Dermis microvascular lymphatic vessel endothelial cell (primary cell): ENCODE measurements around the gene MBNL1. TPM values are rescaled to one million over a fixed set of nuclear protein-coding genes. Genes with fewer than 3 reads are reported as not detected.
"Not testable (repeated sequence)": the region's sequence is repeated elsewhere in the genome, so short reads cannot be mapped to it uniquely, and the experiment has no call there.

Experiments used
- DNase-seq, 2 donors: peaks; one replicate each; pipeline versions ENCODE4 v3.0.0 to v3.0.0-alpha.2; 2010; ENCODE audit warnings: low read depth in 2 of 2
- total RNA-seq: library from RNA; depleted of rRNA; stranded (reverse); fragments of >200 nt; gene quantifications from 2 replicates; pipeline ENCODE4 v1.2.1, GENCODE V29; 2014

MBNL1 gene
- total RNA-seq, 1 donor from 2014 or later, result 316 TPM

DNA sequence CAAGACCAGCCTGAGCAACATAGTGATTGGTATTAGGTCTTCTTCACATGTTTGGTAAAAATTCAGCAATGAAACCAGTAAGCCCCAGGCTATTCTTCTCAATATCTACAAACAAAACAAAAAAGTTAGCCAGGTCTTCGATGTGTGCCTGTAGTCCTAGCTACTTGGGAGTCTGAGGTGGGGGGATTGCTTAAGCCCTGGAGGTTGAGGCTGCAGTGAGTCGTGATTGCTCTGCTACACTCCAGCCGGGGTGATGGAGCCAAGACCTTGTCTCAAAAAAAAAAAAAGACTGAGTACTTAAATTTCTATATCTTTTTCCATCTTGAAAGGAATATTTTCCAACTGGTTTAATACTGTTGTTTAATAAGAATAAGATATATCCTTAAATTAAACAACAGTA, 106.8 kb downstream of the MBNL1 start:
- DNase-seq, result no peak

GRCh38 chr3:152376351-152377183, 107.8 kb downstream of the MBNL1 start:
- DNase-seq, result peak in 1 of 2 donors; percentile 52

DNA sequence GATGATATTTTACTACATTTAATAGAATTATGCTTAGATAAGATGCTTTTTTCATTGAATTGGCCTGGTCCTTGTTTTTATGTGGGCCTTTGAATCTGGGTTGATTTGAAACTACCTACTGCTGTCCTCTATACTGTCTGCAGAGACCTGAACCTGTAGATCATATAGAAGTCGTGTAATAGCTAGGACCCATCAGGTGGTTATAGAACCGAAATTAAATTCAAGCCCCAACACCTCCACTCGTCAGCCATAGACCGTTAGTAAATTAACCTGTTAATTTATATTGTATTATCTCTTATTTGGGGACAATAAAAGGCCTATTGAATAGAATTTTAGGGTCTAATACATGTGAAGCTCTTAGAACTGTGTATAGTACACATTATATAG, 108.4 kb downstream of the MBNL1 start:
- no peak for DNase-seq

GRCh38 chr3:152379415-152380042, 110.8 kb downstream of the MBNL1 start:
- no peak for DNase-seq

DNA sequence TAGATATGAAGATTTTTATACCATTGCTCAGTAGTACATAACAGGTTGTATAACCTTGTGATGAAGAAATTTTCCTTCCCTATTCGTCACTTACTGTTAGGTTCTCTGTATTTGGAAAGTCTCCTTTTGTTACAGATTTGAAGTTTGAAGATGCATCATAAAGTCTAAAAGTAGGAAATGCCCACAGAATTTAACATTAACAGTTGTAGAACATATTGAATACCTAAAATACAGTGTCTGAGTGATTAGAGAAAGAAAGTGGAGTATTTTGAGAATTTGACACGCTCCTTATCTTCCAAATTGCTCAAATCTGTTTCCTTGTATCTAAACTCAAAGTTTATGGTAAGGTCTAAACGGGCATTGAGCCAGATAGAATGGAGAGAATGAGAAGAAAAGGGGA, 111.3 kb downstream of the MBNL1 start:
- DNase-seq, result no peak

GRCh38 chr3:152381881-152382295, 113.2 kb downstream of the MBNL1 start:
- peak; percentile 62 to 70 for DNase-seq

DNA sequence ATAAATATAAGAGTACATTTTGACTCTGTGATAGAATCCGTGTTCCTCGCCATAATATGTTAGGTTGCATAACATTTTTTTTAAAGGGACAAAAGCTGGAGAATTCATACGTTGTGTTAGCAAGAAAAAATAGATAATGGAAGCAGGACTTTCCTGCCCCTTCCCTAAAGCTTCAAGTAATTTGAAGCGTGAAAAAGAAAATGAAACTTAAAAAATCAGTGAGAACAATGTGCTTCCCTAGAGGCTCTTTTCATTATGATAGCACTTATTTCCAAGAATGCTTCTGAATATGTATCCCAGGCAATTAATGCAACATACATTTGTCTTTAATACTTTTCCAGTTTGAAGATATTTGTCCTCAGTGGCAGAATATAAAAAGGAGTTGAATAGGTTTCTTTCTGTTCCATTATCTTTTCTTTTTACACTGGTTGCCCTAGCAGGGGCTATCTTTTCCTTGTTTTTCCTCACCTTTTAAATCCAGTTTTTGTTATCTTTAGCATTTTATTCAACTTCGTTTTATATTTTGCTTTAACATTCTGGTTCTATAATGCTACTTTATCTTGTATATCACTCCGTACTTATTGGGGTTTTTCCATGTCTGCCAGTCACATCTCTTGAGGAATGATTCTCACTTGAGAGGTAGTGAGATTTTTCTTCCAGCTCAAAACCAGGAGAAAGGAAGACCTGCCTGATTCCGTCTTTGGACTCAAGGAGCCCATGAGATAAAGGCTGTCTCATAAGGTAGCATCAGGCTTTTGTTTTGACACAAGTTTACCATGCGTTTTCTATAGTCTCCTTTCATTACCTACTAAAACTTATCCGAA, 113.8 kb downstream of the MBNL1 start:
- DNase-seq, result peak in 1 of 2 donors; percentile 37

DNA sequence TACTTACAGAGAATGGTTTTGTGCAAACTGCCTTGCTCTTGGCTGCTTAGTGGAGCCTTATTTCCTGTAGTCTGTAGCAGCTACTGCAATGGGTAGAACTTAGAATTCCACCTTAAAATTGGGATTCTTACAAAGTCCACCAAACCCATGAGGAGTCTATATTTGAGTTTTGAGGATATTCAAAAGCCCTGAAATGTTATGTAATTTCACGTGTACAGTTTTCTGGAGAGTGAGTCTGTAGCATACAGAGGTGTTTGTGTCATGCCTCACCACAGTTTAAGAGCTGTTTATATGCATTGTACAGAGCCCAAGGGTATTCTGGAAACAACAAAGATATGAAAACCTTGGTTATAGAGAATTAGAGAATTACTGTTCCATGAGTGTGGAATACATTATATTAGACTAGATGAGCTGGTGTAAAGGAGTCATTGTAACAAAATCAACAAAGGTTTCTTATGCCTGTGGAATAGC, 114.4 kb downstream of the MBNL1 start:
- DNase-seq, result no peak

- no peak for DNase-seq
These were observed 115.7 kb downstream of the MBNL1 start for GRCh38 chr3:152384412-152384811.

DNA sequence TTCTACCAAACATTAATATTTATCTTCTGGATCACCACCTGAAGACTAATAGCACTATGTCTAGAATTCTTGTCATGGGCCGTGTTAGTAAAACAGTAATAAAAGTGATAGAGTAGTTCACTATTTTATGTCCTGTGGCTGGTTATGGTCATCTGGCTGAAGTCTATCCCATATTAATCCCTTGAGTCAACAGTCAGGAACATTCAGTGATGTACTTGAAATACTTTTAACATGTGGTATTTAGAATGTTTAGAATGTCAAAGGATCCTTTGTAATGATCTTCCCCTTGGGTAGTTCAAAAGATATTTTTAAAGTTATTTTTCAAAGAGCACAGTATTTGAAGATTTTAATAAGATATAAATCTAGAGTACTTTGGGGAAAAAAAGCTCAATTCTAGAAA, 117.0 kb downstream of the MBNL1 start:
- no peak for DNase-seq

GRCh38 chr3:152386208-152386607, 117.5 kb downstream of the MBNL1 start:
- no peak for DNase-seq

DNA sequence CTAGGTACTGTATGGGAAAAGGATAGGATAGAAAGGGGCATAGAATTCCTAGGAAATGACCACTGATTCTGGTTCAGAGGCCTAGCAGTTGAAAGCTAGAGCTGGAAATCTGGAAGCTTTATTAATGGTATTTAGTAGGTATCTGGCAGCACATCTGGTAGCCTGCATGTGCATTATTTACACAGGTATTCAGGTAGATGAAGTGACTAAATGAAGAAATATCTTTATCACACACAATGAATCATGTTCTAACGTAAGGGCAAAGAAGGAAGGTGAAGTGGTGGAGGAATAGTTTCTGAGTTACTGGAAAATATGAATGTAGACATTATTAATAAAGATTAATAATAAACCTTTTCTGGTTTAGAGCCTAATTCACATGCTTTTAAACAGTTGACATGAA, 119.9 kb downstream of the MBNL1 start:
- no peak for DNase-seq

GRCh38 chr3:152389316-152389934, 120.7 kb downstream of the MBNL1 start:
- no peak for DNase-seq

GRCh38 chr3:152390647-152391046, 121.9 kb downstream of the MBNL1 start:
- no peak for DNase-seq

DNA sequence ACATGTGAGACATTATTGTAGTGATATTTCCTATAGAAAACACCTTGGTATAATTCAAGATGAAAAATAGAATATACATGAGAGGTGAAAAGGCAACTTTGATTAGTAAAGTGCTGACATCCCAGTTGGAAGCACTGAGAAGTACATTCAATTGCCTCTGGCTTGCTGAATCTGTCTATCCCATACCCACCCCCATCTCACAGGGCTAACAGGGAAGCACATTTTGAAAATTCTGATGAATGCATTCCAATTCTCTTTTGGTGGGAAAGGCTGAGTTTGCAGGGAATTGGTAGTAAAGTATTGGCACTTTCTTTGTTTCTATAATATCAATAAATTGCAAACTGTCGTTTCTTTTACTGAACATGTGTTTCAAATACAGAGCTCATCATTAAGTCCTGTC, 122.9 kb downstream of the MBNL1 start:
- no peak for DNase-seq

- no peak for DNase-seq
These were observed 123.6 kb downstream of the MBNL1 start for GRCh38 chr3:152392272-152392880.

DNA sequence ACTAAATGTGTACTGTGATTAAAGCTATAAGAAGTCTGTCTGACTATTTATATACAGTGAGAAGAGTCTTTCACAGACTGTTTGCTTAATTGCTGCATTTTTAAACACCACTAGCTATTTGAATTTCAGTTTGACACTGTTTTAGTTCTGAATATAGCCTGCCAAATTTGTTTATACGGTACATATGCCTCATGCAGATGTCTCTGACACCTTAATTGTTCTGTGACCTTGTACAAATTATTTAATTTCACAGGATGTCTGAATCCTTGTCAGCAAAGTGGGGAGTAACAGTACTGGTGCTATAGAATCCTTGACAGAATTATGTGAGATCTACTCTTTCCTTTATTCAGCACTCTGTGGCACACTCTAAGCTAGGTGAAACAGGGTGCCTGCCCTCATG, 125.5 kb downstream of the MBNL1 start:
- no peak for DNase-seq

DNA sequence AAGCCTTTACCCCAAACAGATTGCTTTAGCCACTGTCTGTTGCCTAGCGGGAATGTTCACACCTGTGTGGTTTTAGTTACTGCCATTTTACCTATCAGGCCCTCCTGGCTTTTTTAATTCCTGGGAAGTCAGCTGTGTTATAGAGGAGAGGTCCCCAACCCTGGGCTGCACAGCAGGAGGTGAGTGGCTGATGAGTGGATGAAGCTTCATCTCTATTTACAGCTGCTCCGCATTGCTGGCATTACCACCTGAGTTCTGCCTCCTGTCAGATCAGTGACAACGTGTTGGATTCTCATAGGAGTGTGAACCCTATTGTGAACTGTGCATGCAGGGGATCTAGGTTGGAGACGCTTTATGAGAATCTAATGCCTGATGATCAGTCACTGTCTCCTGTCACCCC, 127.0 kb downstream of the MBNL1 start:
- no peak for DNase-seq

- peak; percentile 39 to 43 for DNase-seq
These were observed 128.1 kb downstream of the MBNL1 start for GRCh38 chr3:152396867-152397266.

GRCh38 chr3:152397348-152397747, 128.6 kb downstream of the MBNL1 start:
- DNase-seq, result not testable (repeated sequence)

DNA sequence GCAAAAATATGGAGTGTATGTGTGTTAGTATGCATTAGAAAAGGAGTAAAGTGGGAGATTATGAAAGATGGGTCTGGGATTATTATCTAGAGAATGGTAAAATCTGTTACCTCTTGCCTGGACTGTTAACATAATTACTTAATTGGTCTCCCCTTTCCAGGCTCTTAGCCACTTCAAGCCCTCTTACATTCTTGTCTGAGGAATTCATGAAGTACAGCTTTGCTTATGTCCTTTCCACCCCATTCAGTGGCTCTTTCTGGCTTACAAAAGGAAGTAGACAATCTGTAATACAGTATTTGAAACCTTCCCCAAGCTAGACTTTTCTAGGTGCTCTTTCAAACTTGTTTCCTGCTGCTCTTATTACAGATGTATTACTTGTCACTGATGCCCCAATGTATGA, 129.8 kb downstream of the MBNL1 start:
- no peak for DNase-seq
